HG02938 (cell line): ENCODE measurements around the gene SCYL3.
"Not testable (repeated sequence)": the region's sequence is repeated elsewhere in the genome, so short reads cannot be mapped to it uniquely, and the experiment has no call there.

Experiments used
- ATAC-seq: cut with Tn5 transposase; IDR thresholded peaks from one replicate; pipeline ENCODE4 v1.9.1; 2021; ENCODE audit warnings: mild to moderate bottlenecking, moderate library complexity; ENCODE audit not compliant: unreplicated experiment

Gene SCYL3

GRCh38 chr1:169893645-169894423 lies at the start of gene SCYL3:
Gene SCYL3 (minus strand): TSS chr1:169893896. CDS start chr1:169888840, 5,056 bp downstream.
- ATAC-seq = peak; percentile 86

GRCh38 chr1:169941982-169942830 lies 48.5 kb upstream of the SCYL3 start:
- no peak for ATAC-seq

- no peak for ATAC-seq
Measured at GRCh38 chr1:169933984-169934725, 40.5 kb upstream of the SCYL3 start.

- no peak for ATAC-seq
Measured at GRCh38 chr1:169931795-169932231, 38.1 kb upstream of the SCYL3 start.

GRCh38 chr1:169929210-169929526 lies 35.5 kb upstream of the SCYL3 start:
- ATAC-seq = no peak

- peak; percentile 77 for ATAC-seq
Measured at GRCh38 chr1:169928438-169929209, 34.9 kb upstream of the SCYL3 start.

GRCh38 chr1:169925505-169926482 lies 32.1 kb upstream of the SCYL3 start:
- no peak for ATAC-seq

GRCh38 chr1:169924829-169925228 lies 31.1 kb upstream of the SCYL3 start:
- no peak for ATAC-seq

GRCh38 chr1:169924063-169924462 lies 30.4 kb upstream of the SCYL3 start:
- no peak for ATAC-seq

- no peak for ATAC-seq
Measured at GRCh38 chr1:169921080-169921479, 27.4 kb upstream of the SCYL3 start.

GRCh38 chr1:169918927-169919326 lies 25.2 kb upstream of the SCYL3 start:
- no peak for ATAC-seq

- not testable (repeated sequence) for ATAC-seq
Measured at GRCh38 chr1:169918220-169918619, 24.5 kb upstream of the SCYL3 start.

- ATAC-seq = no peak
Measured at GRCh38 chr1:169915150-169915549, 21.5 kb upstream of the SCYL3 start.

- ATAC-seq = no peak
Measured at GRCh38 chr1:169914531-169914930, 20.8 kb upstream of the SCYL3 start.

GRCh38 chr1:169909499-169909898 lies 15.8 kb upstream of the SCYL3 start:
- no peak for ATAC-seq

- ATAC-seq = no peak
Measured at GRCh38 chr1:169906938-169907337, 13.2 kb upstream of the SCYL3 start.

- ATAC-seq = no peak
Measured at GRCh38 chr1:169904834-169905233, 11.1 kb upstream of the SCYL3 start.

GRCh38 chr1:169902751-169903150 lies 9.1 kb upstream of the SCYL3 start:
- no peak for ATAC-seq

GRCh38 chr1:169901115-169901514 lies 7.4 kb upstream of the SCYL3 start:
- no peak for ATAC-seq
